Fibroblast of villous mesenchyme (primary cell): Measurements from ENCODE around the gene COG5. TPM values are rescaled to one million over a fixed set of nuclear protein-coding genes. Genes with fewer than 3 reads are reported as not detected.

Experiments used
- DNase-seq: peaks from one replicate; pipeline ENCODE4 v3.0.0-alpha.2; 2010; ENCODE audit warnings: low read depth
- H3K4me3 ChIP-seq: 2 replicates; pipeline ENCODE4 v1.5.1; 2011; ENCODE audit warnings: low read depth, mild to moderate bottlenecking, low read length
- CTCF ChIP-seq: IDR thresholded peaks from 2 replicates; pipeline ENCODE4 v1.5.1; 2012; ENCODE audit warnings: low read depth, mild to moderate bottlenecking, low read length; ENCODE audit not compliant: insufficient read depth
- total RNA-seq: library from RNA; depleted of rRNA; stranded (reverse); fragments of >200 nt; gene quantifications from 2 replicates; pipeline ENCODE4 v1.2.3, GENCODE V29; 2012

COG5 gene
- total RNA-seq, 1 donor: 32.0 TPM

DNA sequence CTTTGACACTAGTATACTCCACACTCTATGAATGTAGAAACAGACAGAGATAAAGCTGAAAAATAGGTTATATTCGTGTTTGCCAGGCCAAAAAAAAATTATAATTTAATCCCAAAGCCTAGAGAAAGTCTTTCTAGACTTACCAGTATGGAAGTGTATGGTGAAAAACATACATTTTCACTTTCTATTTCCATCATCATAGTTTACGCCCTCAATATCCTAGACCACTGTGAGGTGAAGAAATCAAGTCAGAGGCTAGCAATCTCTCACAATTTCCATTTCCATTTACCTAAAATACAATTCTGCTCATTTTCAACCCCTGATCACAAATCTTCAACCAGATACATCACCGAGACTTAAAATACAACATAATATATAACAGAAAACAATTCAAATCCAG, 77.7 kb downstream of the COG5 start:
- TF ChIP-seq CTCF: no peak
- no peak for DNase-seq
- H3K4me3 ChIP-seq: no peak overlapping the region

DNA sequence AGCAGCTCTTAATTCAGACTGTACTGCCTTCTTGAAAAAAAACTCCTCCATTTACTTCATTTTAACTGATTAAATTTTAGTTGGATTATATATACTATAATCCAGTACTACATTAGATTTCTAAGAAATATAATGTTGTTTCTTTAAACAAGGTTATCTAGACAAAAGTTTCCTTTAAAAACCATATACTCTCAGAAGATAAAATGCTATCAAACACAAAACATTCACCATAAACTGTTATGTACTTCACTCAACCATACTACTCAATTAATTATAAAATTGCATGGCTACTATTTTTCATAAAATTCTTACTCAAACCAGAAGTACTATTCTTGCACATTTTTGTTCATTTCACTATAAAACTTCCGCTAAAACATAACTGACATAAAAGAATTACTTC, 81.1 kb downstream of the COG5 start:
- no peak overlapping the region for H3K4me3 ChIP-seq
- DNase-seq: no peak
- TF ChIP-seq CTCF: no peak

GRCh38 chr7:107480932-107481331, 82.8 kb downstream of the COG5 start:
- no peak for DNase-seq
- no peak for TF ChIP-seq CTCF
- no peak overlapping the region for H3K4me3 ChIP-seq

DNA sequence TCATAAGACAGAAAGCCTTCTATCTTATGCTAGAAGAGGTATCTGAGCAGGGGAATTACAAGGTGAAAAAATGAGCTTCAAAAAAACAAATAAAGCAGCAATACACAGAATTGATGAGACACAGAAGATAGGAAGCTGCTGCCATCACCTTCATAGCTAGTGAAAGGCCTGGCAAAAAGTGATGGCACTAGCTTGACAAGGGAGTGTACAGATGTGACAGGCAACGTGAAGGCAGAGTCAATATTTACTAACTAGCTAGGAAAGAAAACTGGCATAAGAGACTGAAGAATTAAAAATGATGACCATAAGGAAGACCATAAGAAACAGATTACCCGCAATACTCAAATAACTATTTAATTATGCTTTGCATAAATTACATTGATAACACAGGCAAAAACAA, 84.4 kb downstream of the COG5 start:
- no peak for DNase-seq
- H3K4me3 ChIP-seq: no peak overlapping the region
- TF ChIP-seq CTCF: no peak

GRCh38 chr7:107474104-107474521, 89.6 kb downstream of the COG5 start:
- no peak overlapping the region for H3K4me3 ChIP-seq
- no peak for TF ChIP-seq CTCF
- no peak for DNase-seq

DNA sequence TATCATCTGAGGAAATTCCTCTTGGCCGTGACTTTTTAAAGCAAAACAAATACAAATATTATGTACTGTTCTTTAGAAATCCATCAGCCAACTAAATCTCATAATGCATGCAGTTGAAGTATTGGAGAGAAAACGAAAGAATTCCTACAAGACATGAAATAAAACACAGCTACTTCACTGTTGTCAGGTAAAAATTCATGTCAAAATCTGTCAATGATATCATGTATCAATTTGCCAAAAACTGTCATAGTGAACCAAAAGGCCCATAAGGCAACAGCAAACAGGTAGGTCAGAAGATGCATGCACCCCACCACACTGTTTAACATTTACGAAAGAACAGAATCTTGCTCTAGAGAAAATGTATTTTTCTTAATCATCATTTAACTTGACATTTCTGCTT, 91.6 kb downstream of the COG5 start:
- no peak overlapping the region for H3K4me3 ChIP-seq
- DNase-seq: no peak
- TF ChIP-seq CTCF: no peak

DNA sequence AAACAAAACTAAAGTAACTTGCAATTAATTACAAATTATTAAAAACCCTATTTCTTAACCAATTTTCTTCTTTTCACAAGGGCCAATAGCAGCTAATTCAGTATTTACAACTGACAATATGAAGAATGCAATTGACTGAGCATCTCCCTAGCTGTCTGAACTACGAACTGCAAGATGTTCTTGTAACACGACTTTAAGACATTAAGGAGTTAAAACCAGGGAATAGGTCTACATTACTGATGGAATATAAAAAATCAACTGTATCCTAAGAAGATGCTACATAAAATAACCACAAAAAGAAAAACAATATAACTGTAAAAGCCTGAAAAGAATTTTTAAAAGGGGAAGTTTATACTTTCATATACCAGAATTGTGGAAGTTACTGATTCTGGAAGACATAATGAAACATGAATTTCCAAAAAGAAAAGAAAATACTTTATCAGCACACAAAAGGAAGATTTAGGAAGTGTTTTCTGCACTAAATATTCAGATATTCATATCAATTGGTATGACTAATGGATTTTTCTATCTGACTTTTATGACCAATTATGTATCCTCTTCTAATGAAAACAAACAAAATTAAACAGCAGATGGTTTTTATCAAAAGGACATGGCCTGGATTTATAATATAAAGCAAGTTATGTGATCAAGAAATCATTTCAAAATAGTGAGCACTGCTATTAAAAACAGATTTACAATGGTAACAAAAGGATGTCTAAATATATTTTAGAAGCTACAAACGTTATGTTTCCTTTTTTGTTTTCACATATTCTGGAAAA, 92.2 kb downstream of the COG5 start:
- DNase-seq: no peak
- peak; percentile 8 for TF ChIP-seq CTCF
- H3K4me3 ChIP-seq: no peak overlapping the region
